IPS DF 4.7 (cell line): ENCODE results near the gene PSME2.
A peak's percentile ranks its signal among the peaks of the same experiment; 100 is the strongest.
"Not testable (repeated sequence)": the region's sequence is repeated elsewhere in the genome, so short reads cannot be mapped to it uniquely, and the experiment has no call there.

ENCODE experiments used
- DNase-seq: peaks from one replicate; pipeline ENCODE4 v3.0.0-alpha.2; 2013; ENCODE audit warnings: low spot score; ENCODE audit errors: extremely low read depth

The PSME2 gene

DNA sequence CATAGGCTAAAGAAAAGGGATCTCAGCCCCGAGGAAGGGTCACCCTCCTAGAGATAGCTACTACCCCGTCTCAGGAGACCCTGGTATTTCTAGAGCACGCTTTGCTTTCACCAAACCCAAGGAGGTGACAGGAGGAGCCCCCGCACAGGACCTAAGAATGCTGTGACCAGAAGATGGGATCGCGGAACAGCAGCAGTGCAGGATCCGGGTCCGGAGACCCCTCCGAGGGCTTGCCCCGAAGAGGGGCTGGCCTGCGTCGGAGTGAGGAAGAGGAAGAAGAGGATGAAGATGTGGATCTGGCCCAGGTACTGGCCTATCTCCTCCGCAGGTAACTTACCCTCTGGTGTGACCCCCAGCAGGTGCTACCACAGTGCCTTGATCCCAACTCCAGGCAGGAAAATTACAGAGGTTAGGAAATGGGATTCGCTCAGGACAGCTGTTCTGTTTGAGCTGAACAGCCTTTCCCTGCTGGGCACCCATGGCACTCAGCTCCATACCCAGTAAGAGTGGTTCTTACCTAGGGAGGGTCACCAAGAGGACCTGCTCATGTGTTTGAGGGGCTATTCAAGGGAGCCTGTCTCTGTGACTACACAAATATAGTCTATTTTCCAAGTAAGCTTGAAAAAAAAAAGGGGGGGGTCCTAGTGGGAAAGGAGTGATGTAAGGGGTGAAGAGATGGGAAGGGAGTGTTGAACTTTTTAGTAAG lies 30.8 kb downstream of the PSME2 start:
- no peak for DNase-seq

DNA sequence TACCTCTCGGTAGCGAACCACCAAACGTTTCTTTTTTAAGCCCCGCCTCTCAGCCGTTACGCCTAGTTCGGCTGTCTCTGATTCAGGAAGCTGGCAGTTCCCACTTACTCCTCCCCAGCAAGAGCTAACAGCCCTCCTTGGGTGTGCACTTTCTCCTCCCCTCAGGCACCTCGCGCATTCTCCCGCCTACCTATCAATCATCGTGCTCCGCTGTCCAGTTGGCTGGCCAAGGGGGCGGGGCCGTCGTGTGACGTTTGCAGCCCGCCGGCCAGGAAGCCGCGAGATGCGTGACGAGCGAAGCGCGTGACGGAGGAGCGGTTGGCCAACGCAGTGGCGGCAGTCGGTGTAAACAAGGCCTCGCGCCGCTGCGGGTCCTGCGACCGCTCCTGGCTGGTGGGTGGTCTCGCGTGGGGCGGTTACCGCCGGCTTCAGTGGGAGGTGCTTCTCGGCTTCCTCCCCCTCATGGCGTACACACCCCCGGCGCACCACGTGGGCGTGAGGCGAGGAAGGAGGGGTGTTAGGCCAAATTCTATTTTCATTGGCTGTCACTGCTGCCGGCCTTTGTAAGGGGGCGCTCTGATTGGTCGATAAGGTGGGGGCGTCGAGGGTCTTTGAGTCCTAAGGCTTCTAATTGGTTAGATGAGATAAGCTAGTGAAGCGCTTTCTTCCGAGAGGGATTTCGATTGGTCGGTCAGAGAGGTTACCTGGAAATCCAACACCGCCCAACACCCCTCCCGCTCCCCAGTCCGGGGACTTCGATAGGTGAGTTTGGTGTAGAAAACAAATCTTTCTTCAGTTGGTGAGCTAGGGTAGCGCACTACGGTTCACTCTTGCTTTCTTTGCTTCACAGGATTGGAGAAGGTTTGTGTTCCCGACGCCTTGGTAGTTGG lies 31.6 kb downstream of the PSME2 start, which contains the start of the genes DCAF11 and NRL:
Gene DCAF11, plus strand, starts transcription at position 246 of the 890 bp plus-strand sequence. CDS start 818 bp downstream, outside the sequence.
Gene NRL, minus strand, starts transcription at position 418 of the 890 bp plus-strand sequence. CDS start 32,101 bp downstream, outside the sequence.
- DNase-seq: peak; percentile 98

DNA sequence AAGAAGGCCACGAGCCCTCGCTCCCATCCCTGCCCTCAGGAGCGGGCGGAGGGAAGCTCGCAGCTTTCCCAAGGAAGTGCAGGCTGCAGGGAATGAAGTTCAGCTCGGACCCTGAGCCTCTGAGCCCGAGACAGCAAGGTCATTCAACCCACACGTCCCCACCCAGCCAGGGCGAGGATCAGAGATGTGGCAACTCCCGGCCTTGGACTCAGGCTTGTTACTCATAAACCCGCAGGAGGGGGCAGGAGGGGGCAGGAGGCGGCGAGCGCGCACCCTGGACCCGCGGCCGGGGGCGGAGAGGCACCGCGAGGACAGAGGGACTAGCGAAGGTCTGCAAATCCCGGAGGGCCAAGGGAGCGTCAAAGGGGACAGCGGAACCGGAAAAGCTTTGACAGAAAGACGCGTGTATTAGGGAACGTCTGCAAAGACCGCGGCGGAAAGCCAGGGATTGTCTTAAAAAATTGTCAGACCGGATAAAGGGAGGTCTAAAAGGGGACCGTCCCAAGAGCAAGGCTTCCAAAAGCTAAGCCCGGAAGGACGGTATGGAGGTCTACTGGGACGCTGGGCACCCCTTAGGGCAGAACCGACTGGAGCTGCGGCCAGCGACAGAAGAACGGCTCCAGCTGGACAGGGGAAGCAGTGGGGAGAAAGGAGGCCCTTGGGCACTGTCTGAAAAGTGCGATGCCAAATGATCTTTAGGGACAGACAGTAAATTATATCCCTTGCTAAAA lies 32.4 kb downstream of the PSME2 start:
- DNase-seq: peak; percentile 25

DNA sequence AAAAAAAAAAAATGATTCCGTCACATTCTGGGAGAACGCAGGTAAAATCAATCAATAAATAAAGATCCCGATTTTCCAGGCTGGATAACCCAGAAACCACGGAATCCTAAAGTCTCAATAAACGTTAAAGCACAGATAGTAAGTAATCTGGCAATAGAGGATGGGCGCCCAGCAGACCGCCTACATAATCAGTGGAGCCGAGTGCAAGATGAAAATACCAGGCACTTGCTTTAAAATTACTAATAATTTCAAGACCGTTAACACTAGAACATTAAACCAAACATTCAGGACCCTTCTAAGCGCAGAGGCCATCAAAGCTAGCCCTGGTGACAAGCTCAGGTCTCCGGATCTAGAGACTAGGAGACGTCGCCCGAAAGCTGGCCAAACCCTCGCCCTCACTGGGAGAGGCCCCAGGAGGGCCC lies 33.0 kb downstream of the PSME2 start:
- DNase-seq: no peak

DNA sequence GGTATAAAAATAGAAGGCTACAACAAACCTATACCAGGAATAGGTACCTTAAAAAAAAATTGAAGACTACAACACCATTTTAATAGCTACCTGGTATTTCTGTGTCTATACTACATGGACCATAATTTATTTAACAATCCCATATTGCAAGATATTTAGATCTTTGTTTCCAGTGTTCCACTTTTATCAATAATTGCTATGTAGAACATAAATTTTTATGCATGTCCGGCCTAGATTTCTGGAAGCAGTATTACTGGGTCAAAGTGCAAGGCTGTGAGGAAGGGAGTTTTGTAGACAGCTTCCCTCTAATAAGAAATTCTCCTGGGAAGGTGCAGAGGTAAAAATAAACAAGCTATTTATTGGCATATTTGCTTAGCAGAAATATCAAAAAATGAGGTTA lies 35.9 kb downstream of the PSME2 start:
- DNase-seq: no peak

DNA sequence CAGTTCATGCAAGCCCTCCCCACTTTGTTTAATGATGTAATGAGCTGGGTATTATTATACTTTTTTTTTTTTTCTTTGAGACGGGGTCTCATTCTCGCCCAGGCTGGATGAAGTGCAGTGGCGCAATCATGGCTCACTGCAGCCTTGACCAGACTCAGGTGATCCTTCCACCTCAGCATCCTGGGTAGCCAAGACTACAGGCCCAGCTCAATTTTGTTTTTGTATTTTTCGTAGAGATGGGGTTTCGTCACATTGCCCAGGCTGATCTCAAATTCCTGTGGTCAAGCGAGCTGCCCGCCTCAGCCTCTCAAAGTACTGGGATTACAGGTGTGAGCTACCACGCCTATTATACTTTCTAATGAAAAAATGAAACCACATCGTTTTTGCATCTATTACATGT lies 36.4 kb downstream of the PSME2 start:
- DNase-seq: no peak

DNA sequence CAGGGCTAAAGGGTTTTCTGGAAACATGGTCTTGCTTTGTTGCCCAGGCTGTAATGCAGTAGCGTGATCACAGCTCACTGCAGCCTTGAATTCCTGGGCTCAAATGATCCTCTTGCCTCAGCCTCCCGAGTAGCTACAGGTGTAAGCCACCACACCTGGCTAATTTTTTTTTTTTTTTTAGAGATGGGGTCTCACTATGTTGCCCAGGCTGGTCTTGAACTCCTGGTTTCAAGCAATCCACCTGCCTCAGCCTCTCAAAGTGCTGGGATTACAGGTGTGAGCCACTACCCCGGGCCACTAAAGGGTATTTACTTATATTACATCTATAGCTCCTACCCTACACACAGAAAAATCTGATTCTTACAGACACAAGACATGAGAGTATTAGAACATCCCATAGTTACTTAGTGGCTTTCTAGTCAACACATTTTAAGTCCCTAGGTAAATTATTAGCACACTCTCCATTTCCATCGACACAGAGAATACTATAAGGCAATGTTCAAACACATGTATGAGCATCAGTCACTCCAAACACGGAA lies 38.0 kb downstream of the PSME2 start:
- no peak for DNase-seq

DNA sequence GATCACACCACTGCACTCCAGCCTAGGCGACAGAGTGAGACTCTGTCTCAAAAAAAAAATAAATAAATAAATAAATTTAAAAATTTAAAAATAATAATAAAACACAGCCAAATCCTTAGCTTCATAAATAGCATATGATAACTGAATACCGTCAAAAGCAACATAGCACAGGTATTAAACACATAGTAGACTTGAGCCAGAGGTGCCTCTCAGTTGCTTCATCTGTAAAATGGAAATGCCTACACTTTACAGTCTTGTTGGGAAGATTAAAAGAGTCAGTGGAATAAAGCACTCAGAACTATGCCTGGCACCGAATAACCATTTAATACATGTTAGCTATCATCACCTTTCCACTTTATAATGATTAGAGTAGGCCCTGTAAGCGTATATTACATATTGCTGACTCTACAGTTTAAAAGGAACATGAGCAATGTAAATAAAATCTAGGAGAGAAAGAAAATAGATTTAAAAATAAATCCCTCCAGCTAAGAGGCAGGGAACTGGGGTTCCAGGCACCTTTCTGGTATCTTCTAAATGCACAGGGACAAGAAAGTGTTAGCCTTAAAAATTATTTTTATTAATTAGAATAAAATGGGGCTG lies 39.6 kb downstream of the PSME2 start:
- no peak for DNase-seq

DNA sequence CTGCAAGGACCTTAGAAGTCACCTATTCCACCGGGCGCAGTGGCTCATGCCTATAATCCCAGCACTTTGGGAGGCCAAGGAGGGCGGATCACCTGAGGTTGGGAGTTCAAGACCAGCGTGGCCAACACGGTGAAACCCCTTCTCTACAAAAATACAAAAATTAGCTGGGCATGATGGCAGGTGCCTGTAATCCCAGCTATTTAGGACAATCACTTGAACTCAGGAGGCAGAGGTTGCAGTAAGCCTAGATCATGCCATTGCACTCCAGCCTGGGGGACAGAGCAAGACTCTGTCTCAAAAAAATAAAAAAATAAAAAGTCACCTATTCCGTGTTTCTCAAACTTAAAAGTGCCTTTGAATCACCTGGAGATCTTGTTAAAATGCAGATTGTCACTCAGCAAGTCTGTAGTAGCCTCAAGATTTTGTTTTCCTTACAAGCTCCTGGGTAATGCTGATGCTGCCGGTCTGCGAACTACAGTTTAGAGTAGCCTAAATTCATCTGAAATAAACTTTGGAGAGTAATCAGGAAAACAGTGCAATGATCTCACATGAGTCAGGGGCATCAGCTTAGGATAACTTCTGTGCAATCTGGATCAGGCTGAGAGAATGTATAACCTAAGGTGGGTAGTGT lies 40.7 kb downstream of the PSME2 start:
- DNase-seq: not testable (repeated sequence)

DNA sequence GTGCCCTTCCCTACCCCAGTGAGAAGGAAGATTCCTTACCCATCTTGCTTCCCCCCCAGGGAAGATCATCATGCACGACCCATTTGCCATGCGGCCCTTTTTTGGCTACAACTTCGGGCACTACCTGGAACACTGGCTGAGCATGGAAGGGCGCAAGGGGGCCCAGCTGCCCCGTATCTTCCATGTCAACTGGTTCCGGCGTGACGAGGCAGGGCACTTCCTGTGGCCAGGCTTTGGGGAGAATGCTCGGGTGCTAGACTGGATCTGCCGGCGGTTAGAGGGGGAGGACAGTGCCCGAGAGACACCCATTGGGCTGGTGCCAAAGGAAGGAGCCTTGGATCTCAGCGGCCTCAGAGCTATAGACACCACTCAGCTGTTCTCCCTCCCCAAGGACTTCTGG lies 43.0 kb downstream of the PSME2 start:
- DNase-seq: no peak

DNA sequence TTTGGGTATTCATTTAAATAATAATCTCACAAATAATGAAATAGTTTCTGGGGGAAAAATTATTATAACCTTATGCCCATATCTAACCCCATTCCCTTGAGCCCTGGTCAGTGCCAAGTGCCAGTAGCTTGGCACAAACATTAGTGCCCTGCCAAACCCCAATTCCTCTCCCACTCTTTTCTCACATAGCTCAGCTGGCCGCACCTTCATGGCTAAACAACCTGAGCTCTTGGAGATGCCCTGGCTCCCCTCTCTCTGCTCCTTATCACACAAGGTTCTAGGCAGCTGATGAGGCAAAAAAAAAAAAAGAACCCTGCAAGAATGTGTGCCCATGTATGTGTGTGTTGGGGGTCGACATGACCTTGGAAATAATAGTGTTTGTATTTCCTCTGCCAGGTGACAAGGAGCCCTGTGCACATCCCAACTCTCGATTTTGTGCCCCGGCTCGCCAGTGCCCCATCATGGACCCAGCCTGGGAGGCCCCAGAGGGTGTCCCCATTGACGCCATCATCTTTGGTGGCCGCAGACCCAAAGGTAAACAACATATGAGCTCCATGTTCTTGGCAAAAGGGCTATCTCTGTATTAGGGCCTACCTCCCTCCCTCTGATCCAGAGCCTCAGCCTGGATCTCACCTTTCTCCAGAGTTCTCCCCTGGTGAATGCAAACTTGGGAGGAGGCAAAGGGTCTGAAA lies 43.9 kb downstream of the PSME2 start:
- no peak for DNase-seq

DNA sequence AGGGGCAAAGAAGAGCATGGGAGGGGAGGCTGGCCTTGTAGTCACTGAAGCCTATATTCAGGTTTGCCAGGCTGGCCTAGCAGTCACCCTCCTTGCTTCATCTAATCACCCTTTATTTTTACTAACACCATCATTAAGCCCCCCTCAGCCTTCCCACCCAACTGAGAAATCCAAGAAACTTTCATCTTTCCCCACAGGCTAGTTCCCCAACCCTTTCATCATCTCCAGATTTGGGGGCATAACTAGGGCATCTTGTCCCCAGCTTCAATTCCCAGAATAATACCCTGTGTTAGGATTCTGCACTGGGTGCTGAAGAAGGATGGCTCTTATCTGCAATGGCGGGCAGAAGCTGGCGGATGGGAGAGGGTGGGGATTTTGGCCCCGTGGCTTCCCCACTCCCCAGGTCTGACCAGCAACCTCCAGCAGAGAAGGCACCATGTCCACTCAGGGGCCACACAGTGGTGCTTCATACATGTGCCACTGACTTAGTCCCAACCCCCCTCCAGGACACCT lies 45.4 kb downstream of the PSME2 start:
- no peak for DNase-seq

DNA sequence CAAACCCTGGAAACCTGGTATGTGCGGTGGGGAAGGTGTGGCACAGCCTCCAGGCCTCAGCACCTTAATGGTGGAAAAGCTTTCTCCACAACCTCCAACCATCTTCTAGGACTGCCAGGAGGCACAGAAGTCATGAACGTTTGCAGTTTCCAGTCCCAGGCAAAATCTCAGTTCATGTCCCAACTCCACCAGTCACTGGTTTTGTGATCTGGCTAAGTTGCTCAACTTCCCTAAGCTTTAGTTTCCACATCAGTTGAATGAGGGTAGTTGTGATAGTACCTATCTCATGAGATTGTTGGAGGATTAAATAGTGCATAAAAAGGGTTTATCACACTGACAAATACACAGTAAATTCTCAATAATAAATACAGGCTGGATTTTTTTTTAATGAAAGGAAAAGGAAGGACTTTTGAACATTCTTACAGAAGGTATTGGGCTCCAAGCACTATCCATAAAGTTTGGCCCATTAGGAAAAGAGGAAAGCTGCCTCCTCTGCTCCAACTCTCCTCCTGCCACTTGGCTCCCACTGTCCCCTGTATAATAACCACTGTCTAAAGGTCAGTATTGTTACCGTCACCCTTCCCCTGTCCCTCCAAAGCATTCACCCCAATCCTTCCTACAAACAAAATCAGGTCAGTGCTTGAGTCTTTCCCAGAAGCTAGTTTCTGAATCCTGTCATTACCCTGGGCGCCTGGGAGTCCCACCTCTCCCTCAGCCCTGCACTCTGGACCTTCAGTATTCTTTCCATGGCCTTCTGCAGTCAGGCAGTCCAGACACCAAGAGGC lies 46.0 kb downstream of the PSME2 start:
- DNase-seq: no peak

DNA sequence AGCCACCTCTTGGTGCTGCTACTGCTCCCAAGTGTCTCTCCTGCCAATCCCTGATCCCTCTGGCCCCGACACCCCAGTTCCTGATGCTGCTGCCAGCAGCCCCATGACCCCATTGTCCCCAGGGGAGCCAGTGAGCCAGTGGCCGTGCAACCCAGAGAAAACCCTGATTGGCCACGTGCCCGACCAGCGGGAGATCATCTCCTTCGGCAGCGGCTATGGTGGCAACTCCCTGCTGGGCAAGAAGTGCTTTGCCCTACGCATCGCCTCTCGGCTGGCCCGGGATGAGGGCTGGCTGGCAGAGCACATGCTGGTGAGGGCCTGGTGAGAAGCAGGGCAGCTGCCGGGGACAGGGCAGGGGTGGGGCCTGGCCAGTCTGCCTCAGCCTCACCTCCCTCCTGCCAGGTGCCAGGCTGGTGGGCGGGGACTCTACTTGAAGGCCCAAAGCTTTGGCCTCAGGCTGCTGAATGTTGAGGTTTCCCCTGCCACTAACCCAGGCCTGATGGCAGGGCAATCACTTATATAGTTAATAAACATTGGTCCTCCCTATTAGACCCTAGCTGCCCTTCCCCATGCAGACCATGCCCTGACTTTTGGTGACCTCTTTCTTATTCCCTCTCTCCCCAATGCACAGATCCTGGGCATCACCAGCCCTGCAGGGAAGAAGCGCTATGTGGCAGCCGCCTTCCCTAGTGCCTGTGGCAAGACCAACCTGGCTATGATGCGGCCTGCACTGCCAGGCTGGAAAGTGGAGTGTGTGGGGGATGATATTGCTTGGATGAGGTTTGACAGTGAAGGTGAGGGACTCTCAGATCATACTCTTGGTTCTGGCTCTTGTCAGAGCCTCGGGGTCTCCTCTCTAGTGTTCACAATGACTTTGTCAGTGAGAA lies 47.2 kb downstream of the PSME2 start:
- no peak for DNase-seq

DNA sequence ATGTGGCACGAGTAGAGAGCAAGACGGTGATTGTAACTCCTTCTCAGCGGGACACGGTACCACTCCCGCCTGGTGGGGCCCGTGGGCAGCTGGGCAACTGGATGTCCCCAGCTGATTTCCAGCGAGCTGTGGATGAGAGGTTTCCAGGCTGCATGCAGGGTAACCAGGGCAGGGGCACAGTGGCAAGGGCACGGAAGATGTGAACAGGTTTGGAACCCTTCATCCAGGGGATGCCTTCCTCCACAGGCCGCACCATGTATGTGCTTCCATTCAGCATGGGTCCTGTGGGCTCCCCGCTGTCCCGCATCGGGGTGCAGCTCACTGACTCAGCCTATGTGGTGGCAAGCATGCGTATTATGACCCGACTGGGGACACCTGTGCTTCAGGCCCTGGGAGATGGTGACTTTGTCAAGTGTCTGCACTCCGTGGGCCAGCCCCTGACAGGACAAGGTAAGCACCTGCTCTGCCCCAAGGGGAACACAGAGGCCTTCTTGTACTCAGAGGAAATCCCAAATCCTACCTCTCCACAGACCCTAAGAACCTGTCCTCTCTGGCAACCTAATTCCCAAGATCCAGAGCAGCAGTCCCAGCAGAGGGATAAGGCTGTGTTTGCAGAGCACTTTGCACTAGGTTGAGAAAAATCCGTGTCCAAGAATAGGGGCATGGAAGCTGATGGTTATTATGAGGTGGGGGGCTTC lies 48.0 kb downstream of the PSME2 start:
- no peak for DNase-seq

DNA sequence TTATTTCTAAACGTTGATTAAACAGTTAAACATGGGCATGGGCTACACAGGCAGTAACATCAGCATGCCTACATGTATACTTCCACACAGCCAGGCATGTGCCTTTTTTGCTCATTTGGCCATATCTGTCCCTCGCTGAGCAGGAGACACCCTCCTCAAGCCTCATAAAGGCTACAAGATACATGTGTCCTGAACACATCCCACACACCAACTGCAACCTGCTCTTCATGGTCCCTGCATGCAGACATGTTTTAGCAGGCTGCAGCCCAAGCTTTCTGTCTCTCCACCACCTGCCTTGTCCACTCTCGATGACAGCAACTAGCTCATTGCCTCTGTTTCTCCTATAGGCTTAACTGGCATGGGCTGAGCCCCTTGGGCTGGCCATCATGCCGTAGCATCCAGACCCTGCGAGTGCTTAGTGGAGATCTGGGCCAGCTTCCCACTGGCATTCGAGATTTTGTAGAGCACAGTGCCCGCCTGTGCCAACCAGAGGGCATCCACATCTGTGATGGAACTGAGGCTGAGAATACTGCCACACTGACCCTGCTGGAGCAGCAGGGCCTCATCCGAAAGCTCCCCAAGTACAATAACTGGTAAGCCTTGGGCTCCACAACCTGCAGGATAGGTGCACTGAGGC lies 49.7 kb downstream of the PSME2 start:
- no peak for DNase-seq
